PC-3 (cell line): ENCODE results near the gene TMEM18. TPM values are rescaled to one million over a fixed set of nuclear protein-coding genes. Genes with fewer than 3 reads are reported as not detected.

Experiments
- ATAC-seq: fragments of 200-7000 bp; cut with Tn5 transposase; 2 replicates; pipeline ENCODE4 v1.9.1; 2020; ENCODE audit warnings: mild to moderate bottlenecking, moderate library complexity
- BruUV-seq: library from RNA; stranded (reverse); fragments of 400-500 nt; replicated peaks from 2 replicates; lab custom pipeline; 2021; lab: Mats Ljungman, UMichigan
- CTCF ChIA-PET: fragments of 300-600 bp; sonication (Branson Sonifier 250); formaldehyde crosslinking; loops from one replicate; lab custom pipeline; 2022; ENCODE audit warnings: antibody characterized with exemption; lab: Charles Lee
- POLR2A ChIA-PET: fragments of 300-600 bp; sonication (Branson Sonifier 250); formaldehyde crosslinking; loops from one replicate; lab custom pipeline; 2022; ENCODE audit warnings: antibody characterized with exemption; ENCODE audit not compliant: unreplicated experiment; lab: Charles Lee
- DNase-seq: peaks from one replicate; pipeline ENCODE4 v3.0.0-alpha.2; 2015
- H2AFZ ChIP-seq: fragments of 300-600 bp; sonication (generic); 2 replicates; pipeline ENCODE4 v1.6.0; 2016; ENCODE audit warnings: antibody characterized with exemption, low read length
- H3F3A ChIP-seq: fragments of 300-600 bp; sonication (generic); one replicate; pipeline ENCODE4 v1.6.0; 2017; ENCODE audit warnings: antibody characterized with exemption, low read length, control low read depth, mild to moderate bottlenecking; ENCODE audit not compliant: unreplicated experiment
- H3K27ac ChIP-seq: fragments of 300-600 bp; sonication (generic); 2 replicates; pipeline ENCODE4 v1.5.1; 2016; ENCODE audit warnings: mild to moderate bottlenecking, low read length
- H3K27me3 ChIP-seq: fragments of 300-600 bp; sonication (generic); 2 replicates; pipeline ENCODE4 v1.6.1; 2016; ENCODE audit warnings: low read length, mixed read lengths
- H3K36me3 ChIP-seq: fragments of 300-600 bp; sonication (generic); 2 replicates; pipeline ENCODE4 v1.6.1; 2016; ENCODE audit warnings: low read depth, mixed run types, low read length, mixed read lengths
- H3K4me1 ChIP-seq: fragments of 300-600 bp; sonication (generic); 2 replicates; pipeline ENCODE4 v1.5.1; 2016; ENCODE audit warnings: low read length; ENCODE audit not compliant: insufficient read depth
- H3K4me2 ChIP-seq: fragments of 300-600 bp; sonication (generic); 2 replicates; pipeline ENCODE4 v1.6.0; 2016; ENCODE audit warnings: low read length
- H3K4me3 ChIP-seq: fragments of 300-600 bp; sonication (generic); 2 replicates; pipeline ENCODE4 v1.5.1; 2016; ENCODE audit warnings: mild to moderate bottlenecking, low read length, mixed read lengths
- H3K79me2 ChIP-seq: fragments of 300-600 bp; sonication (generic); 2 replicates; pipeline ENCODE4 v1.6.1; 2017; ENCODE audit warnings: low read length, mixed read lengths
- H3K9ac ChIP-seq: fragments of 300-600 bp; sonication (generic); 2 replicates; pipeline ENCODE4 v1.6.0; 2016; ENCODE audit warnings: mild to moderate bottlenecking, low read length
- H3K9me2 ChIP-seq: fragments of 300-600 bp; sonication (generic); replicated peaks from 2 replicates; pipeline ENCODE4 v1.6.1; 2016; ENCODE audit warnings: mixed run types, low read length, mixed read lengths
- H3K9me3 ChIP-seq: fragments of 300-600 bp; sonication (generic); 2 replicates; pipeline ENCODE4 v1.6.1; 2016; ENCODE audit warnings: low read length, mixed read lengths
- H4K20me1 ChIP-seq: fragments of 300-600 bp; sonication (generic); 2 replicates; pipeline ENCODE4 v1.6.1; 2016; ENCODE audit warnings: low read length, mixed read lengths
- CTCF ChIP-seq: fragments of 300-600 bp; sonication (generic); conservative IDR thresholded peaks from 2 replicates; pipeline ENCODE4 v1.5.1; 2017; ENCODE audit warnings: antibody characterized with exemption, low read depth, mild to moderate bottlenecking, low read length
- EZH2 ChIP-seq: fragments of 300-600 bp; sonication (generic); IDR thresholded peaks from one replicate; pipeline ENCODE4 v1.6.1; 2017; ENCODE audit warnings: antibody characterized with exemption, mild to moderate bottlenecking, low read length; ENCODE audit not compliant: unreplicated experiment
- EZH2phosphoT487 ChIP-seq: fragments of 300-600 bp; sonication (generic); IDR thresholded peaks from 2 replicates; pipeline ENCODE4 v1.6.1; 2018; ENCODE audit warnings: mild to moderate bottlenecking, antibody characterized with exemption, low read length, borderline replicate concordance
- intact Hi-C: fragments of 100-400 bp; cut with micrococcal nuclease; formaldehyde crosslinking; loops from 2 replicates; pipeline ENCODE4 v1.9.0; 2023
- total RNA-seq: library from RNA; depleted of rRNA; stranded (reverse); fragments of >200 nt; gene quantifications from 2 replicates; pipeline ENCODE4 v1.2.3, GENCODE V29; 2014

TMEM18 gene
- total RNA-seq, 1 experiment from 2014 or later, result 25.5 TPM

- POLR2A ChIA-PET, result no interaction called here
These were observed 25.2 kb downstream of the TMEM18 start for GRCh38 chr2:651951-652373.

GRCh38 chr2:650343-651310 lies 26.6 kb downstream of the TMEM18 start:
- POLR2A ChIA-PET, result no interaction called here
- Histone ChIP-seq H3K27me3 (peaks cover 7% of the 10 kb centered on the region), H4K20me1 (no peaks in the 10 kb centered on the region), H2AFZ (no peak overlapping the region), H3K27ac (no peak overlapping the region), H3F3A (no peaks in the 10 kb centered on the region), H3K79me2 (no peaks in the 10 kb centered on the region), H3K4me2 (no peak overlapping the region), H3K9me2 (no peaks in the 10 kb centered on the region), H3K36me3 (no peaks in the 10 kb centered on the region), H3K9me3 (no peaks in the 10 kb centered on the region), H3K9ac (no peak overlapping the region), H3K4me3 (no peak overlapping the region), H3K4me1 (no peaks in the 10 kb centered on the region)
- ATAC-seq (no peak), DNase-seq (no peak)
- BruUV-seq, result no TSS peak
- CTCF ChIA-PET, result no interaction called here
- intact Hi-C loops, result no loop called here
- TF ChIP-seq EZH2 (no peak), EZH2phosphoT487 (no peak), CTCF (no peak)

More at GRCh38 chr2:651951-652373, 25.2 kb downstream of the TMEM18 start:
- H3K9ac ChIP-seq, result no peak overlapping the region
- no peaks in the 10 kb centered on the region for H3K9me3 ChIP-seq
- H3K4me1 ChIP-seq, result no peaks in the 10 kb centered on the region
- no peak overlapping the region for H3K27ac ChIP-seq
- no peaks in the 10 kb centered on the region for H3F3A ChIP-seq
- no peaks in the 10 kb centered on the region for H4K20me1 ChIP-seq
- H3K4me2 ChIP-seq, result no peak overlapping the region
- DNase-seq, result no peak
- BruUV-seq, result no TSS peak
- TF ChIP-seq EZH2phosphoT487 (no peak), CTCF (no peak), EZH2 (no peak)
- CTCF ChIA-PET, result no interaction called here
- no peak overlapping the region for H3K4me3 ChIP-seq
- no peaks in the 10 kb centered on the region for H3K9me2 ChIP-seq
- H2AFZ ChIP-seq, result no peak overlapping the region
- no peaks in the 10 kb centered on the region for H3K36me3 ChIP-seq
- intact Hi-C loops, result no loop called here
- H3K27me3 ChIP-seq, result peaks cover 3% of the 10 kb centered on the region; the same call in 1 of the 2 replicates
- no peaks in the 10 kb centered on the region for H3K79me2 ChIP-seq
- ATAC-seq, result no peak
